ENCODE measurements around the gene ASB9. TPM values are rescaled to one million over a fixed set of nuclear protein-coding genes. Genes with fewer than 3 reads are reported as not detected.

Gene ASB9
- total and polyA plus RNA-seq, 9 of the 15 experiments (the other 6 are each of a cell fraction or from before 2014, with no cell fraction given) = 0.27 to 1.7 (median 0.96) TPM

GRCh38 chrX:15206306-15206705 lies 63.6 kb downstream of the ASB9 start:
- no peak for TF ChIP-seq SMAD1 (IDR thresholded peaks at IDR 0.05; ENCODE audit: low read depth, low read length, partially characterized antibody)
- TF ChIP-seq ZNF655 (CRISPR knock-in tag; IDR thresholded peaks at IDR 0.05) = no peak
- peak; percentile 51 for TF ChIP-seq NFIC (IDR thresholded peaks at IDR 0.05)
- no peak for TF ChIP-seq MCM2 (IDR thresholded peaks at IDR 0.05; ENCODE audit: low read depth)
- TF ChIP-seq RCOR1 (IDR thresholded peaks at IDR 0.05; ENCODE audit: borderline replicate concordance in 1 of 2, low read depth in 2 of 2, low read length in 2 of 2) = no peak
- TF ChIP-seq ZNF384 (IDR thresholded peaks at IDR 0.05; ENCODE audit: low read depth, low read length) = no peak
- TF ChIP-seq RNF219 (CRISPR knock-in tag; IDR thresholded peaks at IDR 0.05) = no peak
- peak; percentile 16; the same call in 1 of the 2 replicates for TF ChIP-seq TEAD4 (IDR thresholded peaks at IDR 0.05; ENCODE audit: low read length)
- no peak for TF ChIP-seq TEAD4 (CRISPR knock-in tag; IDR thresholded peaks at IDR 0.05; ENCODE audit: borderline replicate concordance)
- no peak overlapping the region for H3K4me2 ChIP-seq (ENCODE audit: insufficient read depth, low read length)
- 0% methylated on average over 1 of the region's 1 CpG for WGBS (ENCODE audit: insufficient coverage, low coverage, missing lambda C conversion rate)
- no peaks in the 10 kb centered on the region for H3K4me1 ChIP-seq (replicated peaks in 1 of 2; ENCODE audit: control insufficient read depth in 2 of 2, insufficient read depth in 2 of 2, low read length in 2 of 2)
- no peaks in the 10 kb centered on the region for H3K36me3 ChIP-seq (ENCODE audit: control insufficient read depth, insufficient read depth, low read length)
- in situ Hi-C loops (cut with MboI) = no loop called here
- no peaks in the 10 kb centered on the region for H3K27me3 ChIP-seq (ENCODE audit: control insufficient read depth in 2 of 2, insufficient read depth in 2 of 2, low read length in 2 of 2)
- ChIA-PET CTCF (ENCODE audit: low intra/inter-chr PET ratio) (no interaction called here), POLR2A (interaction anchor here (0.6 kb wide), 1 partner anchor 34 kb away, joined by 3 read pairs; no protein-coding TSS in a partner anchor)
- no peak overlapping the region for H3K4me3 ChIP-seq
- H3K9ac ChIP-seq (ENCODE audit: insufficient read depth in 1 of 2, low read depth in 2 of 2, low read length in 2 of 2) = no peak overlapping the region
- BruUV-seq (replicated peaks) = no TSS peak
- no peaks in the 10 kb centered on the region for H3K9me1 ChIP-seq (ENCODE audit: control insufficient read depth, insufficient read depth, low read length)
- no peaks in the 10 kb centered on the region for H4K20me1 ChIP-seq (replicated peaks; ENCODE audit: control insufficient read depth, insufficient read depth, low read length)
- H3K9me3 ChIP-seq (replicated peaks; ENCODE audit: control insufficient read depth, insufficient read depth, low read depth, low read length) = no peaks in the 10 kb centered on the region
- intact Hi-C loops (cut with micrococcal nuclease) = no loop called here
- DNase-seq (ENCODE audit: extremely low read depth in 1 of 4, low spot score in 3 of 4) (peak in 1 of 4 experiments; percentile 5), FAIRE-seq (no peak), ATAC-seq (no peak)
- no peak overlapping the region for H2AFZ ChIP-seq (ENCODE audit: low read depth, low read length)
- H3K79me2 ChIP-seq (ENCODE audit: control insufficient read depth, insufficient read depth, low read length) = no peaks in the 10 kb centered on the region
- no peak overlapping the region for H3K27ac ChIP-seq (ENCODE audit: extremely low read depth, low read depth, low read length)

All from K562 (cell line).